Activated T-cell treated with anti-CD3 and anti-CD28 coated beads, Interleukin-2, amount 50 U/mL, for 4 hours (primary cell): ENCODE data around the gene MDK. TPM values are rescaled to one million over a fixed set of nuclear protein-coding genes. Genes with fewer than 3 reads are reported as not detected.

ENCODE experiments used
- ATAC-seq, 2 donors: fragments of 200-7000 bp; cut with Tn5 transposase; one replicate each; pipeline ENCODE4 v1.10.0; 2021
- DNase-seq: peaks from one replicate; pipeline ENCODE4 v3.0.0-alpha.2; 2020
- H3K27me3 Mint-ChIP-seq: one replicate; pipeline ENCODE4 v1.8.0; 2021; ENCODE audit warnings: low read depth, mixed read lengths
- H3K36me3 Mint-ChIP-seq: one replicate; pipeline ENCODE4 v1.8.0; 2022; ENCODE audit warnings: mixed read lengths; ENCODE audit not compliant: insufficient read depth
- H3K4me1 Mint-ChIP-seq: one replicate; pipeline ENCODE4 v1.8.0; 2021; ENCODE audit warnings: low read depth, mixed read lengths
- H3K4me3 Mint-ChIP-seq: one replicate; pipeline ENCODE4 v1.8.0; 2021; ENCODE audit warnings: mild to moderate bottlenecking, moderate library complexity, mixed read lengths
- H3K9me3 Mint-ChIP-seq: one replicate; pipeline ENCODE4 v1.8.0; 2021; ENCODE audit warnings: mixed read lengths
- total RNA-seq, 3 donors: library from RNA; stranded (reverse); gene quantifications; one replicate each; pipeline ENCODE4 v1.2.1, GENCODE V29; 2021

Gene MDK
- total RNA-seq, 3 donors from 2014 or later, result 2.1 to 3.0 (median 2.9) TPM

GRCh38 chr11:46408407-46408986, 27.0 kb downstream of the MDK start:
- Mint-ChIP-seq H3K36me3 (peaks cover 32% of the 10 kb centered on the region), H3K27me3 (no peaks in the 10 kb centered on the region), H3K9me3 (no peaks in the 10 kb centered on the region), H3K4me1 (no peaks in the 10 kb centered on the region), H3K4me3 (no peak overlapping the region)
- ATAC-seq, result no peak
- DNase-seq, result no peak

GRCh38 chr11:46410021-46410420, 28.6 kb downstream of the MDK start:
- Mint-ChIP-seq H3K27me3 (no peaks in the 10 kb centered on the region), H3K4me1 (no peaks in the 10 kb centered on the region), H3K9me3 (no peaks in the 10 kb centered on the region), H3K36me3 (peaks cover 30% of the 10 kb centered on the region), H3K4me3 (no peak overlapping the region)
- DNase-seq, result no peak
- ATAC-seq, result no peak

GRCh38 chr11:46413760-46414465, 32.4 kb downstream of the MDK start:
- H3K4me3 Mint-ChIP-seq, result no peak overlapping the region
- no peak for DNase-seq
- no peaks in the 10 kb centered on the region for H3K9me3 Mint-ChIP-seq
- ATAC-seq, result no peak
- H3K36me3 Mint-ChIP-seq, result peaks cover 32% of the 10 kb centered on the region
- peaks cover 3% of the 10 kb centered on the region for H3K4me1 Mint-ChIP-seq
- H3K27me3 Mint-ChIP-seq, result no peaks in the 10 kb centered on the region

- H3K4me3 Mint-ChIP-seq, result no peak overlapping the region
- no peak for DNase-seq
- H3K9me3 Mint-ChIP-seq, result no peaks in the 10 kb centered on the region
- no peak for ATAC-seq
- no peaks in the 10 kb centered on the region for H3K27me3 Mint-ChIP-seq
- H3K36me3 Mint-ChIP-seq, result peaks cover 34% of the 10 kb centered on the region
- peaks cover 3% of the 10 kb centered on the region for H3K4me1 Mint-ChIP-seq
Measured at GRCh38 chr11:46414466-46414796, 33.0 kb downstream of the MDK start.

DNA sequence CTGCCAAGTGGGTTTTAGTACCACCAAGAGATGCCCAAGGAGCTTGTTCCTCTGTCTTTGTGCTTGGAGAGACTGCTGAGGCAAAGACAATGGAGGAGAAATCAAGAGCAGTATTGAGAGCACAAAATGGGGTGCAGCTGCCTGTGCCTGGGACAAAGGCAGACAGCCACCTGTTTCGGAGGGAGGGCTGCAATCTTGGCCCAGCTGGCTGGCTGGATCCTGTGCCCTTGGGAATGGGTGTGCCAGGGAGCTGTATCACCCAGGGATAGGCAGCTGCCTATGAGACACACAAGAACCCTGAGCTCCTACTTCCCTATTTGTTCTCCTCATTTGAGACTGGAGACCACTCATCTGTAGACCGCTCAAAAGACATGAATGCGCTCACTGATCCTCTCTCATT, 33.4 kb downstream of the MDK start:
- Mint-ChIP-seq H3K4me3 (no peak overlapping the region), H3K36me3 (peaks cover 31% of the 10 kb centered on the region)

DNA sequence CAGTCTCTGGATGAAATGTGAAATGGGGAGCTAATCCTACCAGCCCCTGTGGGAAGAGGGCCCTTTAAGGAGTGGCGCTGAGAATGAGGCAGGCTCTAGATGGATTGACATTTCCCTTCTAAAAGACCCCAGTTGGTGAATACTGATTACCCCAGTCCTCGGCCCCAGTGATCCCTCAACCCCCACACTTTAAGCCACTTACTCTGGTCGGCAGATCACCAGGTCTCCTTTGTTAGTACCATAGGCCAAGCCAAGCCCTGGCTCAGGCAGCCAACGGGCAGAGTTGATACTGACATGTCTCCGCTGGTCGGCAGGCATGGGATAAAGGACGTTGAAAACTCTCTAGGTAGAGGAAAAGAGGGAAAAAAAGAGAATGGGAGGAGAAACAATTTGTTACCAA, 36.2 kb downstream of the MDK start:
- Mint-ChIP-seq H3K27me3 (no peaks in the 10 kb centered on the region), H3K9me3 (no peaks in the 10 kb centered on the region), H3K4me1 (peaks cover 3% of the 10 kb centered on the region), H3K4me3 (no peak overlapping the region), H3K36me3 (peaks cover 43% of the 10 kb centered on the region)
- DNase-seq (no peak), ATAC-seq (no peak)

More for the DNA sequence above, 33.4 kb downstream of the MDK start:
- no peak for DNase-seq
- H3K9me3 Mint-ChIP-seq, result no peaks in the 10 kb centered on the region
- no peak for ATAC-seq
- peaks cover 3% of the 10 kb centered on the region for H3K4me1 Mint-ChIP-seq
- H3K27me3 Mint-ChIP-seq, result no peaks in the 10 kb centered on the region

DNA sequence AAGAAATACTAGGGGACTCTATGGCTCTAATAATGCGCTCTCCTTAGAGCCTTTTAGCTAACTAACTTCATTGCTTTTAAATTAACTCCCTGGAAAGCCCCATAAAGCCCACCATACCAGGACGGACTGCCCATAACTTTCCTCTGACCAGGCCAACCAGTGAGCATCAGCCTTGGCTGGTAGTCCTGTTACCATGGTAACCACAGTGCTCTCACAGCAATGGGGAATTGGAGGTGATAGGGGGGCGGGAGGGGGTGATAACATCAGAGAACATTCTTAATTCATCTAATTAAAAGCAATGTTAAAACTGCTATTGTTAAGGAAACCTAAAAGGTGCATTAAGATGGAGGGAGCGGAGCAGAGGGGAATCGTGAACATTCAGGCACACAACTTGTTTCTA, 37.3 kb downstream of the MDK start:
- no peaks in the 10 kb centered on the region for H3K27me3 Mint-ChIP-seq
- H3K4me1 Mint-ChIP-seq, result peaks cover 3% of the 10 kb centered on the region
- DNase-seq (no peak), ATAC-seq (no peak)
- H3K4me3 Mint-ChIP-seq, result no peak overlapping the region
- peaks cover 44% of the 10 kb centered on the region for H3K36me3 Mint-ChIP-seq
- H3K9me3 Mint-ChIP-seq, result no peaks in the 10 kb centered on the region

DNA sequence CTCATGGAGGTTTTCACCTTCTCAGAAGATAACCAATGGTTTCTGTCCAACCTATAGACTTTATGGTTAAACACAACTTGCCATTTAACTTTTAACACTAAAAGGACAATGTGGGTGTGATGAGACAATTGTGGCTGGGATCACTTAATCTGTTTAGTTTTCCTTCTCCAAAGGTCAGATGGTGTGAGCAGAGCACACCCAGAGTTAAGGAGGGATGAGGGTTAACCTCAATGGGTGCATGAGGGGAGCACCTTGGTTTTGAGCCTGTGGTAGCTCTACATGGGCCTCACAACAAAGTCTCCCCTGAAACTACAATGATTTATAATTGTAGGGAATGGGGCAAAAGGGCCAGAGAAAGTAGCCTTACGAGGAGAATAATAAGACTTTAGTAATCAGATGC, 39.0 kb downstream of the MDK start:
- H3K9me3 Mint-ChIP-seq, result no peaks in the 10 kb centered on the region
- ATAC-seq, result no peak
- H3K27me3 Mint-ChIP-seq, result no peaks in the 10 kb centered on the region
- H3K36me3 Mint-ChIP-seq, result peaks cover 41% of the 10 kb centered on the region
- H3K4me1 Mint-ChIP-seq, result no peaks in the 10 kb centered on the region
- no peak overlapping the region for H3K4me3 Mint-ChIP-seq
- no peak for DNase-seq

DNA sequence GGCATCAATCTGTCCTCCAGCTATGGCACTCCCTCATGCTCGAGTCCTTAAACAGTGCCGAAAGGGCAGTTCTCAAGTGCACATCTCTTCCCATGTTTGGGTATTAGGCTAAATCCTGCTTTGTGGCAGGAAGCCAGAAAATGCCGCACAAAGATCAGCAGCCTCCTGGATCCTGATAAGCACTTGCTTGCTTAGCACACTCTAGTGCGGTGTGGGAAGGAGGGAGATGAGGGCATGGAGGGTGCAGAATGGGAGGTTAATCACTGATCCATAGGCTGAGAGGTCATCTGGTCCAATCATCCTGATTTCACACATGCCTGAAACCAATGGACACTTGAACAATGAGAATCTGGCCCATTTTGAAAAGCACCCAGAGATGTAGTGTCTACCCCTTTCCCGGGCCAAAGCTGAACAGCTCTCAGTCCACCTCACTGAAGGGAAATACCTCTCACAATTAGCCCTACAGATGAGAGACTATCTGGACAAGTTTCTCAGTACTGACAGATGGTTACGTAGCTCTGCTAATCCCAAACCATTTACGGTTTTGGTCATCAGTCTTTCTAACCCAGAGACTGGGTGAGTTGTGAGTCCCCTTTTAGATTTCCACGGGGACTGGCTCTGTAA, 39.9 kb downstream of the MDK start:
- no peaks in the 10 kb centered on the region for H3K27me3 Mint-ChIP-seq
- no peak overlapping the region for H3K4me3 Mint-ChIP-seq
- no peaks in the 10 kb centered on the region for H3K9me3 Mint-ChIP-seq
- H3K36me3 Mint-ChIP-seq, result peaks cover 35% of the 10 kb centered on the region
- H3K4me1 Mint-ChIP-seq, result no peaks in the 10 kb centered on the region
- no peak for ATAC-seq
- no peak for DNase-seq

- no peak for ATAC-seq
- Mint-ChIP-seq H3K4me3 (no peak overlapping the region), H3K36me3 (peaks cover 40% of the 10 kb centered on the region), H3K9me3 (no peaks in the 10 kb centered on the region), H3K4me1 (no peaks in the 10 kb centered on the region), H3K27me3 (no peaks in the 10 kb centered on the region)
- DNase-seq, result no peak
Measured at GRCh38 chr11:46422588-46422987, 41.1 kb downstream of the MDK start.

DNA sequence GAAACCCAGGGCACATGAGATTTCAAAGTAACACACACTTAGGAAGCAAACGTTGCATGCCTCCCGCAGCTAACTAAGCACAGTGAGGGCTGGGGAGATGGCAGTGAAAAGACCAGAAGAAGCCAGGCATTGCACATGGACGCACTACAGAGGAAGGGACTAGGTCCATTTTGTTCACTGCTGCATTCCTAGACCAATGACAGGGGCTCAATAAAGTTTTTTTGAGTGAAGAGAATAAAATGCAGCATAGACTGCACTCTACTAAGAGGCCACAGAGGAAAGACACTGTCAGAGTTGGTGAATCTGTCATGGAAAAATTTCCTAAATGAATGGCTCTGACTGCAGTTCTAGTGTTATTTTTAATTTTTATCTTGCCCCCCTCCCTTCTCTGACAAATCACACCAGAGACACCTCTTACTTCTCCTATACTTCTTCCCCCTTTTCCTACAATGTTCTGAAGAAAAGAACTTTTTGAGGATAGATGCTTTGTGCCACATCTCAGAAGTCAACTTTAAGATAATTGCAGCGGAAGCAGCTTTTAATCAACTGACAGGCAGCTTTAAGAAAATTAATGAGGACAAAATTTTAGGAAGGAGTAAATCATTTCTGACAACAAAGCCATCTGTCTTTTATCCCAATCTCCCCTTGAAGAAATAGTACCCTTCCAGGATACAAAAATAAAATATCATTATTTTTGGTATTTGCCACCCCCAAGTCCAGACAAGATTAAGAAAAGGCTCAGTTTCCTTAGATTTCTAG, 44.9 kb downstream of the MDK start:
- Mint-ChIP-seq H3K36me3 (peaks cover 45% of the 10 kb centered on the region), H3K9me3 (no peaks in the 10 kb centered on the region), H3K4me3 (no peak overlapping the region), H3K4me1 (no peaks in the 10 kb centered on the region), H3K27me3 (no peaks in the 10 kb centered on the region)
- DNase-seq, result no peak
- no peak for ATAC-seq

GRCh38 chr11:46427364-46427763, 45.9 kb downstream of the MDK start:
- DNase-seq (no peak), ATAC-seq (no peak)
- H3K4me3 Mint-ChIP-seq, result no peak overlapping the region
- no peaks in the 10 kb centered on the region for H3K9me3 Mint-ChIP-seq
- H3K27me3 Mint-ChIP-seq, result no peaks in the 10 kb centered on the region
- H3K36me3 Mint-ChIP-seq, result peaks cover 46% of the 10 kb centered on the region
- H3K4me1 Mint-ChIP-seq, result no peaks in the 10 kb centered on the region

GRCh38 chr11:46429717-46430116, 48.2 kb downstream of the MDK start:
- Mint-ChIP-seq H3K4me1 (no peaks in the 10 kb centered on the region), H3K9me3 (no peaks in the 10 kb centered on the region), H3K36me3 (peaks cover 53% of the 10 kb centered on the region), H3K4me3 (no peak overlapping the region), H3K27me3 (no peaks in the 10 kb centered on the region)
- ATAC-seq (no peak), DNase-seq (no peak)

GRCh38 chr11:46431211-46431610, 49.7 kb downstream of the MDK start:
- DNase-seq (no peak), ATAC-seq (no peak)
- H3K4me3 Mint-ChIP-seq, result no peak overlapping the region
- no peaks in the 10 kb centered on the region for H3K4me1 Mint-ChIP-seq
- no peaks in the 10 kb centered on the region for H3K9me3 Mint-ChIP-seq
- peaks cover 65% of the 10 kb centered on the region for H3K36me3 Mint-ChIP-seq
- H3K27me3 Mint-ChIP-seq, result no peaks in the 10 kb centered on the region
